HEK293 (cell line): ENCODE measurements around the gene PRDM13.

Experiments used
- BCL11A ChIP-seq: fragments of 450-650 bp; formaldehyde crosslinking; IDR thresholded peaks from 2 replicates; pipeline ENCODE4 v1.5.1; 2016; ENCODE audit warnings: low read depth, missing biosample characterization, missing genetic modification characterization
- KLF16 ChIP-seq: fragments of 450-650 bp; formaldehyde crosslinking; IDR thresholded peaks from 2 replicates; pipeline ENCODE4 v1.5.1; 2017; ENCODE audit warnings: missing biosample characterization, missing genetic modification characterization
- KLF8 ChIP-seq: fragments of 450-650 bp; formaldehyde crosslinking; IDR thresholded peaks from 2 replicates; pipeline ENCODE4 v1.5.1; 2016; ENCODE audit warnings: missing biosample characterization, missing genetic modification characterization
- KLF9 ChIP-seq: fragments of 450-650 bp; formaldehyde crosslinking; IDR thresholded peaks from 2 replicates; pipeline ENCODE4 v1.5.1; 2016; ENCODE audit warnings: missing biosample characterization, missing genetic modification characterization, low read depth
- MEIS1 ChIP-seq: sonication (generic); formaldehyde crosslinking; IDR thresholded peaks from 2 replicates; pipeline ENCODE4 v1.8.1; 2022; ENCODE audit warnings: missing genetic modification reagents, mild to moderate bottlenecking, borderline replicate concordance
- SP2 ChIP-seq: fragments of 450-650 bp; formaldehyde crosslinking; IDR thresholded peaks from 2 replicates; pipeline ENCODE4 v1.5.1; 2016; ENCODE audit warnings: missing biosample characterization, missing genetic modification characterization
- SP7 ChIP-seq: fragments of 450-650 bp; formaldehyde crosslinking; IDR thresholded peaks from 2 replicates; pipeline ENCODE4 v1.5.1; 2016; ENCODE audit warnings: missing biosample characterization, missing genetic modification characterization
- TCF7L2 ChIP-seq: IDR thresholded peaks from 2 replicates; pipeline ENCODE4 v1.6.1; 2011; ENCODE audit warnings: low read depth, mild to moderate bottlenecking, inconsistent platforms, low read length, moderate library complexity, borderline replicate concordance
- ZIC2 ChIP-seq: fragments of 450-650 bp; formaldehyde crosslinking; IDR thresholded peaks from 2 replicates; pipeline ENCODE4 v1.5.1; 2016; ENCODE audit warnings: missing biosample characterization, missing genetic modification characterization
- ZNF112 ChIP-seq: fragments of 450-650 bp; formaldehyde crosslinking; IDR thresholded peaks from 2 replicates; pipeline ENCODE4 v1.5.0; 2017; ENCODE audit warnings: missing biosample characterization, missing genetic modification characterization
- ZNF211 ChIP-seq: fragments of 450-650 bp; formaldehyde crosslinking; IDR thresholded peaks from 2 replicates; pipeline ENCODE4 v1.5.1; 2016; ENCODE audit warnings: low read depth, missing biosample characterization, missing genetic modification characterization
- ZNF24 ChIP-seq: fragments of 450-650 bp; formaldehyde crosslinking; IDR thresholded peaks from 2 replicates; pipeline ENCODE4 v1.5.1; 2016; ENCODE audit warnings: missing biosample characterization, missing genetic modification characterization
- ZNF292 ChIP-seq: fragments of 450-650 bp; formaldehyde crosslinking; IDR thresholded peaks from 2 replicates; pipeline ENCODE4 v1.5.1; 2016; ENCODE audit warnings: low read depth, missing biosample characterization, missing genetic modification characterization, borderline replicate concordance
- ZNF610 ChIP-seq: fragments of 450-650 bp; formaldehyde crosslinking; IDR thresholded peaks from 2 replicates; pipeline ENCODE4 v1.5.1; 2016; ENCODE audit warnings: missing biosample characterization, missing genetic modification characterization, borderline replicate concordance
- ZNF660 ChIP-seq: fragments of 450-650 bp; IDR thresholded peaks from 2 replicates; pipeline ENCODE4 v1.5.1; 2018; ENCODE audit warnings: missing biosample characterization, mild to moderate bottlenecking, missing genetic modification characterization
- ZNF677 ChIP-seq: fragments of 450-650 bp; IDR thresholded peaks from 2 replicates; pipeline ENCODE4 v1.5.0; 2018; ENCODE audit warnings: missing biosample characterization, mild to moderate bottlenecking, missing genetic modification characterization, moderate library complexity
- ZNF777 ChIP-seq: fragments of 450-650 bp; formaldehyde crosslinking; IDR thresholded peaks from 2 replicates; pipeline ENCODE4 v1.5.1; 2017; ENCODE audit warnings: missing biosample characterization, missing genetic modification characterization, borderline replicate concordance
- ZNF785 ChIP-seq: fragments of 450-650 bp; formaldehyde crosslinking; IDR thresholded peaks from 2 replicates; pipeline ENCODE4 v1.5.1; 2016; ENCODE audit warnings: missing biosample characterization, missing genetic modification characterization
- ZSCAN23 ChIP-seq: fragments of 450-650 bp; formaldehyde crosslinking; IDR thresholded peaks from 2 replicates; pipeline ENCODE4 v1.5.1; 2016; ENCODE audit warnings: missing biosample characterization, missing genetic modification characterization
- ZSCAN30 ChIP-seq: fragments of 450-650 bp; IDR thresholded peaks from 2 replicates; pipeline ENCODE4 v1.5.1; 2018; ENCODE audit warnings: missing biosample characterization, mild to moderate bottlenecking, missing genetic modification characterization, moderate library complexity
- TF ChIP-seq, protein P1 (sequence below): fragments of 450-650 bp; formaldehyde crosslinking; IDR thresholded peaks from 2 replicates; pipeline ENCODE4 v1.5.1; 2017; ENCODE audit warnings: missing biosample characterization, missing genetic modification characterization
- TF ChIP-seq, protein P2 (sequence below): fragments of 450-650 bp; formaldehyde crosslinking; IDR thresholded peaks from 2 replicates; pipeline ENCODE4 v1.5.1; 2016; ENCODE audit warnings: missing biosample characterization, missing genetic modification characterization
- TF ChIP-seq, protein P3 (sequence below): fragments of 450-650 bp; formaldehyde crosslinking; IDR thresholded peaks from 2 replicates; pipeline ENCODE4 v1.5.1; 2017; ENCODE audit warnings: missing biosample characterization, mild to moderate bottlenecking, missing genetic modification characterization, moderate library complexity
- TF ChIP-seq, protein P4 (sequence below): fragments of 450-650 bp; formaldehyde crosslinking; IDR thresholded peaks from 2 replicates; pipeline ENCODE4 v1.5.1; 2016; ENCODE audit warnings: missing biosample characterization, missing genetic modification characterization
- TF ChIP-seq, protein P5 (sequence below): fragments of 450-650 bp; formaldehyde crosslinking; optimal IDR thresholded peaks from 2 replicates; pipeline ENCODE3; 2016; ENCODE audit warnings: missing biosample characterization, mild to moderate bottlenecking, missing genetic modification characterization

The PRDM13 gene

DNA sequence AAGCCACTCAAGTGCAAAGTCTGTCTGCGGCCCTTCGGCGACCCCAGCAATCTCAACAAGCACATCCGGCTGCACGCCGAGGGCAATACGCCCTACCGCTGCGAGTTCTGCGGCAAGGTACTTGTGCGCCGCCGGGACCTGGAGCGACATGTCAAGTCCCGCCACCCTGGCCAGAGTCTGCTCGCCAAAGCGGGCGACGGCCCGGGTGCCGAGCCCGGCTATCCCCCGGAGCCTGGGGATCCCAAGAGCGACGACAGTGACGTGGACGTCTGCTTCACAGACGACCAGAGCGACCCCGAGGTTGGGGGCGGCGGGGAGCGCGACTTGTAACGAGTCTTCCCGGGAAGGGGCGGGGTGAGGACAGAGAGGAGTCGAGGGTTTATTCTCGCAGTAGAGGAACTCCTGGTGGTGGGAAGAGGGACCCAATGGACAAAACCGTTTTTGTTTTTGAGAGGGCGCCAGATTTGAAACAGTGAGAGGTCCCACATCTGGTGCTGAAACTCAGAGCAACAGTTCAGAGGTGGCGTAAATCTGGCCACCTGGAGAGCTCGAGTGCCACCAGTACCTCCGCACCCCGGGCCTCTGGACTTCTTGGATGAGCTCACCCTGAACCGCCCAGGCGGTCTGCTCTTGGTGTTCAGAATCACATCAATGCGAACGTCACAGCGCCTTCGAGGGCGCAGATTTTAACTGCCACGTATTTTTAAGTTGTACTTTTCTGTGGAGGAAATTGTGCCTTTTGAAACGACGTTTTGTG is 8.0 kb downstream of the PRDM13 start (continued):
- peak; percentile 48 for TF ChIP-seq SP2 (tag by site-specific recombination)
- no peak for TF ChIP-seq ZNF112 (tag by site-specific recombination)
- TF ChIP-seq ZSCAN23 (tag by site-specific recombination), result no peak
- TF ChIP-seq, protein P1, sequence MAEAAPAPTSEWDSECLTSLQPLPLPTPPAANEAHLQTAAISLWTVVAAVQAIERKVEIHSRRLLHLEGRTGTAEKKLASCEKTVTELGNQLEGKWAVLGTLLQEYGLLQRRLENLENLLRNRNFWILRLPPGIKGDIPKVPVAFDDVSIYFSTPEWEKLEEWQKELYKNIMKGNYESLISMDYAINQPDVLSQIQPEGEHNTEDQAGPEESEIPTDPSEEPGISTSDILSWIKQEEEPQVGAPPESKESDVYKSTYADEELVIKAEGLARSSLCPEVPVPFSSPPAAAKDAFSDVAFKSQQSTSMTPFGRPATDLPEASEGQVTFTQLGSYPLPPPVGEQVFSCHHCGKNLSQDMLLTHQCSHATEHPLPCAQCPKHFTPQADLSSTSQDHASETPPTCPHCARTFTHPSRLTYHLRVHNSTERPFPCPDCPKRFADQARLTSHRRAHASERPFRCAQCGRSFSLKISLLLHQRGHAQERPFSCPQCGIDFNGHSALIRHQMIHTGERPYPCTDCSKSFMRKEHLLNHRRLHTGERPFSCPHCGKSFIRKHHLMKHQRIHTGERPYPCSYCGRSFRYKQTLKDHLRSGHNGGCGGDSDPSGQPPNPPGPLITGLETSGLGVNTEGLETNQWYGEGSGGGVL (tag by site-specific recombination), result no peak
- TF ChIP-seq, protein P2, sequence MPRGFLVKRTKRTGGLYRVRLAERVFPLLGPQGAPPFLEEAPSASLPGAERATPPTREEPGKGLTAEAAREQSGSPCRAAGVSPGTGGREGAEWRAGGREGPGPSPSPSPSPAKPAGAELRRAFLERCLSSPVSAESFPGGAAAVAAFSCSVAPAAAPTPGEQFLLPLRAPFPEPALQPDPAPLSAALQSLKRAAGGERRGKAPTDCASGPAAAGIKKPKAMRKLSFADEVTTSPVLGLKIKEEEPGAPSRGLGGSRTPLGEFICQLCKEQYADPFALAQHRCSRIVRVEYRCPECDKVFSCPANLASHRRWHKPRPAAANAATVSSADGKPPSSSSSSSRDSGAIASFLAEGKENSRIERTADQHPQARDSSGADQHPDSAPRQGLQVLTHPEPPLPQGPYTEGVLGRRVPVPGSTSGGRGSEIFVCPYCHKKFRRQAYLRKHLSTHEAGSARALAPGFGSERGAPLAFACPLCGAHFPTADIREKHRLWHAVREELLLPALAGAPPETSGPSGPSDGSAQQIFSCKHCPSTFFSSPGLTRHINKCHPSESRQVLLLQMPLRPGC (tag by site-specific recombination), result 0 out of 2 replicates have a peak, but pooled peaks have one; percentile 12
- TF ChIP-seq ZNF211 (tag by site-specific recombination), result no peak
- no peak; the same call in 1 of the 2 replicates for TF ChIP-seq ZNF660 (tag by site-specific recombination)
- TF ChIP-seq ZNF24, result peak; percentile 3; the same call in 1 of the 2 replicates
- no peak for TF ChIP-seq TCF7L2
- 0 out of 2 replicates have a peak, but pooled peaks have one; percentile 35 for TF ChIP-seq ZNF610 (tag by site-specific recombination)
- no peak for TF ChIP-seq MEIS1 (CRISPR knock-in tag)
- no peak for TF ChIP-seq ZNF677 (tag by site-specific recombination)
- TF ChIP-seq ZSCAN30, result peak; percentile 17; the same call in 1 of the 2 replicates
- TF ChIP-seq ZIC2 (tag by site-specific recombination), result peak; percentile 81
- TF ChIP-seq BCL11A, result no peak
- peak; percentile 63; the same call in 1 of the 2 replicates for TF ChIP-seq KLF9 (tag by site-specific recombination)
- TF ChIP-seq, protein P3, sequence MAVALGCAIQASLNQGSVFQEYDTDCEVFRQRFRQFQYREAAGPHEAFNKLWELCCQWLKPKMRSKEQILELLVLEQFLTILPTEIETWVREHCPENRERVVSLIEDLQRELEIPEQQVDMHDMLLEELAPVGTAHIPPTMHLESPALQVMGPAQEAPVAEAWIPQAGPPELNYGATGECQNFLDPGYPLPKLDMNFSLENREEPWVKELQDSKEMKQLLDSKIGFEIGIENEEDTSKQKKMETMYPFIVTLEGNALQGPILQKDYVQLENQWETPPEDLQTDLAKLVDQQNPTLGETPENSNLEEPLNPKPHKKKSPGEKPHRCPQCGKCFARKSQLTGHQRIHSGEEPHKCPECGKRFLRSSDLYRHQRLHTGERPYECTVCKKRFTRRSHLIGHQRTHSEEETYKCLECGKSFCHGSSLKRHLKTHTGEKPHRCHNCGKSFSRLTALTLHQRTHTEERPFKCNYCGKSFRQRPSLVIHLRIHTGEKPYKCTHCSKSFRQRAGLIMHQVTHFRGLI (tag by site-specific recombination), result peak; percentile 20; the same call in 1 of the 2 replicates
- peak; percentile 44 for TF ChIP-seq KLF8
- no peak for TF ChIP-seq ZNF785 (tag by site-specific recombination)
- TF ChIP-seq, protein P4, sequence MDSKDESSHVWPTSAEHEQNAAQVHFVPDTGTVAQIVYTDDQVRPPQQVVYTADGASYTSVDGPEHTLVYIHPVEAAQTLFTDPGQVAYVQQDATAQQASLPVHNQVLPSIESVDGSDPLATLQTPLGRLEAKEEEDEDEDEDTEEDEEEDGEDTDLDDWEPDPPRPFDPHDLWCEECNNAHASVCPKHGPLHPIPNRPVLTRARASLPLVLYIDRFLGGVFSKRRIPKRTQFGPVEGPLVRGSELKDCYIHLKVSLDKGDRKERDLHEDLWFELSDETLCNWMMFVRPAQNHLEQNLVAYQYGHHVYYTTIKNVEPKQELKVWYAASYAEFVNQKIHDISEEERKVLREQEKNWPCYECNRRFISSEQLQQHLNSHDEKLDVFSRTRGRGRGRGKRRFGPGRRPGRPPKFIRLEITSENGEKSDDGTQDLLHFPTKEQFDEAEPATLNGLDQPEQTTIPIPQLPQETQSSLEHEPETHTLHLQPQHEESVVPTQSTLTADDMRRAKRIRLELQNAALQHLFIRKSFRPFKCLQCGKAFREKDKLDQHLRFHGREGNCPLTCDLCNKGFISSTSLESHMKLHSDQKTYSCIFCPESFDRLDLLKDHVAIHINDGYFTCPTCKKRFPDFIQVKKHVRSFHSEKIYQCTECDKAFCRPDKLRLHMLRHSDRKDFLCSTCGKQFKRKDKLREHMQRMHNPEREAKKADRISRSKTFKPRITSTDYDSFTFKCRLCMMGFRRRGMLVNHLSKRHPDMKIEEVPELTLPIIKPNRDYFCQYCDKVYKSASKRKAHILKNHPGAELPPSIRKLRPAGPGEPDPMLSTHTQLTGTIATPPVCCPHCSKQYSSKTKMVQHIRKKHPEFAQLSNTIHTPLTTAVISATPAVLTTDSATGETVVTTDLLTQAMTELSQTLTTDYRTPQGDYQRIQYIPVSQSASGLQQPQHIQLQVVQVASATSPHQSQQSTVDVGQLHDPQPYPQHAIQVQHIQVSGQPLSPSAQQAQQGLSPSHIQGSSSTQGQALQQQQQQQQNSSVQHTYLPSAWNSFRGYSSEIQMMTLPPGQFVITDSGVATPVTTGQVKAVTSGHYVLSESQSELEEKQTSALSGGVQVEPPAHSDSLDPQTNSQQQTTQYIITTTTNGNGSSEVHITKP (tag by site-specific recombination), result peak; percentile 94
- TF ChIP-seq SP7 (tag by site-specific recombination), result 0 out of 2 replicates have a peak, but pooled peaks have one; percentile 31
- no peak for TF ChIP-seq ZNF292 (tag by site-specific recombination)
- peak; percentile 72; the same call in 1 of the 2 replicates for TF ChIP-seq ZNF777 (tag by site-specific recombination)
- TF ChIP-seq KLF16 (tag by site-specific recombination), result peak; percentile 33
- TF ChIP-seq, protein P5, sequence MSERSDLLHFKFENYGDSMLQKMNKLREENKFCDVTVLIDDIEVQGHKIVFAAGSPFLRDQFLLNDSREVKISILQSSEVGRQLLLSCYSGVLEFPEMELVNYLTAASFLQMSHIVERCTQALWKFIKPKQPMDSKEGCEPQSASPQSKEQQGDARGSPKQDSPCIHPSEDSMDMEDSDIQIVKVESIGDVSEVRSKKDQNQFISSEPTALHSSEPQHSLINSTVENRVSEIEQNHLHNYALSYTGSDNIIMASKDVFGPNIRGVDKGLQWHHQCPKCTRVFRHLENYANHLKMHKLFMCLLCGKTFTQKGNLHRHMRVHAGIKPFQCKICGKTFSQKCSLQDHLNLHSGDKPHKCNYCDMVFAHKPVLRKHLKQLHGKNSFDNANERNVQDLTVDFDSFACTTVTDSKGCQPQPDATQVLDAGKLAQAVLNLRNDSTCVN (tag by site-specific recombination), result peak; percentile 74
